ENCODE data around the gene IYD.

GRCh38 chr6:150380256-150380655 is 11.4 kb downstream of the IYD start:
- no peak for TF ChIP-seq CTCF (conservative IDR thresholded peaks at IDR 0.05; ENCODE audit: low read length)
- TF ChIP-seq EZH2phosphoT487 (IDR thresholded peaks at IDR 0.05; ENCODE audit: borderline replicate concordance, low read depth, low read length), result no peak

Measured in OCI-LY7 (cell line).